ENCODE data around the gene RAB35. TPM values are rescaled to one million over a fixed set of nuclear protein-coding genes. Genes with fewer than 3 reads are reported as not detected.

RAB35 gene
- total and polyA plus RNA-seq, 2 of the 4 experiments (the other 2 are of a cell fraction): 32.6 to 49.6 TPM

GRCh38 chr12:120116792-120117651 lies 469 bp upstream of the RAB35 start (continued):
- TF ChIP-seq ELK1 (IDR thresholded peaks at IDR 0.05; ENCODE audit: borderline replicate concordance, low read depth, low read length): no peak
- TF ChIP-seq CHD1 (IDR thresholded peaks at IDR 0.05; ENCODE audit: low read depth, low read length): no peak

All from IMR-90 (cell line).